Testis (tissue), 3 donors: Measurements from ENCODE around the gene ADGRD1. TPM values are rescaled to one million over a fixed set of nuclear protein-coding genes. Genes with fewer than 3 reads are reported as not detected.

Experiments
- DNase-seq: peaks from one replicate; pipeline ENCODE4 v3.0.0-alpha.2; 2019
- H3K27ac ChIP-seq, 2 donors: fragments of 200-600 bp; sonication (generic); one replicate each; pipeline ENCODE4 v1.5.1; 2019
- H3K27me3 ChIP-seq: fragments of 200-600 bp; sonication (generic); one replicate; pipeline ENCODE4 v1.5.1; 2019
- H3K36me3 ChIP-seq: fragments of 200-600 bp; sonication (generic); one replicate; pipeline ENCODE4 v1.5.1; 2017; ENCODE audit warnings: low read depth; ENCODE audit errors: missing control alignments
- H3K4me1 ChIP-seq: fragments of 200-600 bp; sonication (generic); one replicate; pipeline ENCODE4 v1.5.1; 2019
- H3K4me3 ChIP-seq, 2 donors: fragments of 200-600 bp; sonication (generic); one replicate each; pipeline ENCODE4 v1.5.1; 2017 to 2019
- H3K9me3 ChIP-seq: fragments of 200-600 bp; sonication (generic); one replicate; pipeline ENCODE4 v1.5.1; 2017
- POLR2A ChIP-seq: fragments of 450-650 bp; IDR thresholded peaks from one replicate; pipeline ENCODE4 v1.6.1; 2017; ENCODE audit warnings: antibody characterized with exemption, mild to moderate bottlenecking, moderate library complexity
- WGBS, 2 donors: methylation state at CpG; one replicate each; pipeline ENCODE4 v1.1.5; 2018; 5-methylcytosine and 5-hydroxymethylcytosine counted together
- intact Hi-C: fragments of 100-400 bp; cut with DNase I; formaldehyde crosslinking; loops from one replicate; pipeline ENCODE4 v1.15.1; 2023; ENCODE audit warnings: low total_unique reads
- polyA plus RNA-seq: library from polyadenylated mRNA; stranded (reverse); fragments of 350-450 nt; fragmentation: Illumina TruSeq; extraction: RNeasy Lipid Tissue Mini Kit (QIAGEN cat#74804); gene quantifications from one replicate; pipeline ENCODE4 v1.2.3, GENCODE V29; 2014; ENCODE audit warnings: low read depth, low replicate concordance; ENCODE audit not compliant: insufficient read depth
- total RNA-seq, 2 donors: library from RNA; depleted of rRNA; stranded (reverse); fragments of >200 nt; gene quantifications; one replicate each; pipeline ENCODE4 v1.2.3, GENCODE V29; 2016
- TF ChIP-seq, protein P1 (sequence below), 3 experiments: fragments of 450-650 bp in 2 of 3; fragments of 200-600 bp in 1 of 3; sonication (generic) in 1 of 3; IDR thresholded peaks; one replicate each; pipeline ENCODE4 v1.5.1; 2016 to 2019; ENCODE audit warnings: antibody characterized with exemption in 3 of 3, mild to moderate bottlenecking in 2 of 3, moderate library complexity in 1 of 3

Gene ADGRD1
- total and polyA plus RNA-seq, 3 donors from 2014 or later = 27.2 to 43.2 (median 42.8) TPM

DNA sequence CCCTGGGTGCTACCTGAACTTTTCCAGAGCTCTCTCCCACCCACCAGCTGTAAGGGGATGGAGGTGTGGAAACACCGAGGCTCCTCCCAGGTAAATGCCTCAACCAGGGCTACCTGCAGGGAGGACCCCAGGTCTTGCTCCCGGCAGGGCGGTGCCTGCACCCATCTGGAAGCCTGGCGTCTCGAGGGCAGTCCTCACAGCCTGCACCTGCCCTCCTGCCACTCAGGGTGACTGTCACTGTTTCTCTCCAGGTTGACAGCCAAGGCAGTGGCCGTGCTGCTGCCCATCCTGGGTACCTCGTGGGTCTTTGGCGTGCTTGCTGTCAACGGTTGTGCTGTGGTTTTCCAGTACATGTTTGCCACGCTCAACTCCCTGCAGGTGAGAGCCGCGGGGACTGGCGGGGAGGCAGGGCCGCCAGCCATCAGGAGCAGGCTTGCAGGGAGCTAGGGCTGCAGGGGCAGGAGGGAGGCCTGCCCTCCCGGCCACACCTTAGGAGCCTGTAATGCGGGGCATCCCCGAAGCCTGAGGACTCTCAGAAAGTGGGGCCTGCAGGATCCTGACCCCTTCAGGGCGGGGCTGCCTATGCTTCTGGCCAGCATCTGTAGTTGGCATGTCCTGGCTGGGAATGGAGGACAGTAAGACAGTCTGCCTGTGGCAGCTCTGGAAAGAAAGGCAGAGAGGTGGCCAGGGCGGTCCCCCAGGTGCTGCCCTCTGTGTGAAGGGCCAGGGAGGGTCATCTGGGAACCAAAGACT is 182.3 kb downstream of the ADGRD1 start:
- H3K4me3 ChIP-seq = no peak overlapping the region
- no peaks in the 10 kb centered on the region for H3K27me3 ChIP-seq
- TF ChIP-seq, protein P1, sequence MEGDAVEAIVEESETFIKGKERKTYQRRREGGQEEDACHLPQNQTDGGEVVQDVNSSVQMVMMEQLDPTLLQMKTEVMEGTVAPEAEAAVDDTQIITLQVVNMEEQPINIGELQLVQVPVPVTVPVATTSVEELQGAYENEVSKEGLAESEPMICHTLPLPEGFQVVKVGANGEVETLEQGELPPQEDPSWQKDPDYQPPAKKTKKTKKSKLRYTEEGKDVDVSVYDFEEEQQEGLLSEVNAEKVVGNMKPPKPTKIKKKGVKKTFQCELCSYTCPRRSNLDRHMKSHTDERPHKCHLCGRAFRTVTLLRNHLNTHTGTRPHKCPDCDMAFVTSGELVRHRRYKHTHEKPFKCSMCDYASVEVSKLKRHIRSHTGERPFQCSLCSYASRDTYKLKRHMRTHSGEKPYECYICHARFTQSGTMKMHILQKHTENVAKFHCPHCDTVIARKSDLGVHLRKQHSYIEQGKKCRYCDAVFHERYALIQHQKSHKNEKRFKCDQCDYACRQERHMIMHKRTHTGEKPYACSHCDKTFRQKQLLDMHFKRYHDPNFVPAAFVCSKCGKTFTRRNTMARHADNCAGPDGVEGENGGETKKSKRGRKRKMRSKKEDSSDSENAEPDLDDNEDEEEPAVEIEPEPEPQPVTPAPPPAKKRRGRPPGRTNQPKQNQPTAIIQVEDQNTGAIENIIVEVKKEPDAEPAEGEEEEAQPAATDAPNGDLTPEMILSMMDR (IDR thresholded peaks at IDR 0.05) = no peak
- no peak for TF ChIP-seq POLR2A
- 79 to 92% methylated on average over 7 to 19 of the region's 19 CpGs for WGBS, 2 donors
- no peaks in the 10 kb centered on the region for H3K36me3 ChIP-seq
- DNase-seq = no peak
- H3K9me3 ChIP-seq = no peaks in the 10 kb centered on the region
- no peak overlapping the region for H3K27ac ChIP-seq
- intact Hi-C loops = no loop called here
- H3K4me1 ChIP-seq = peaks cover 6% of the 10 kb centered on the region

DNA sequence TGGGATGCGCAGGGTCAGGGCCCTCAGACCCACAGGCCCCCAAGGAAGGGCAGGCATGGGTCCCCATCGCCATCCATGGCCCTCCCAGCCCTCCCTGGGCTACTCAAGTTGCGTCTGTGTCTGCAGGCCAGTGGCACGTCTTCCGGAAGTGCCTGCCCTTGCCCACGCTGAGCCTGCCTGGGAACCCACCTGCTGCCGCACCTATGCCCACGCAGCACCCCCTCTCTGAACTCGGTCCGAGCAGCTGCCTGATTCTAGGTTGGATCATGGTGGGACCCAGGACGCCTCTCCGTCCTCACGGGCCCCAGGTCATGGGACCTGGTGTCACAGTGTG is 182.8 kb downstream of the ADGRD1 start:
- no peaks in the 10 kb centered on the region for H3K27me3 ChIP-seq
- intact Hi-C loops = no loop called here
- H3K4me1 ChIP-seq = peaks cover 6% of the 10 kb centered on the region
- no peak for TF ChIP-seq POLR2A
- TF ChIP-seq, protein P1 (IDR thresholded peaks at IDR 0.05) = no peak
- no peak overlapping the region for H3K4me3 ChIP-seq
- peak; percentile 12 for DNase-seq
- no peaks in the 10 kb centered on the region for H3K36me3 ChIP-seq
- WGBS, 2 donors = 92 to 97% methylated on average over 5 to 13 of the region's 13 CpGs
- H3K9me3 ChIP-seq = no peaks in the 10 kb centered on the region
- H3K27ac ChIP-seq = no peak overlapping the region

DNA sequence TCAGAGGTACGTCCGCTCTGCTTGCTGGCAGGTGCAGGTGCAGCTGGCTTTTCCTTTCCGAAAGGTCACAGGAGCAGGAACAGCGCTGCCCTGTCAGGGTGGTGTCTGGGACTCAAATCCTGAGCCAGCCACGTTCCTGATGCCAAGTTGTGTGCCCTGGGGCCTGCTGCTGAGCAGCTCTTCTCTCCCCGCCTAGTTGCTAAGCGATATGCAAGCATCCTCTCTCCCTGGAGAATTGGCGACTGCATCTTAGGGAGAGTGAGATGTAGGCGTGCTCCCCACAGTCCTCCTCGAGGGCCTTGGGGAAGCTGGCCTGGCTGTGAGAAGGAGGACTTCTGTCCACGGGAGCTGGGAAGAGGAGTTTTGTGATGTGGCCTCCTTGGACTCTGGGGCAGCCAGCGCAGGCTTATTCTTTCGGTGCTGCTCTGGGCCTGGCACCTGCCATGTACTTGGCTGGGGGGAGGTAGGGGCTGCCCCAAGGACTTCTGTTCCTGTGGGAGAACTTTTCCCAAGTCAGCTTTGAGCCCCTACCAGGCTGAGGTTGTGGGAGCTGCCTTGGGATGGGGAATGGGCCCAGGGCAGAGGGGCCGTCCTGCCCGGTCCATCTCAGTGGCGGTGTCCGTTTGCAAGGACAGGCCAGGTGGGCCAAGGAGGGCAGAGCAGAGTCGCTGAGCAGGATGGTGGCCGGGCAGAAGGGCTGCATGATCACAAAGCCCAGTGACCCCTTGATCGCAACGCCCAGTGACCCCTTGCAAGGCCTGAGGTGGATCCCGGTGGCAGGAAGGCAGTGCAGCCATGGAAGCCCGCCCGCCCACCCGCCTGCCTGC is 183.5 kb downstream of the ADGRD1 start:
- DNase-seq = no peak
- WGBS, 2 donors = 76 to 81% methylated on average over 20 to 25 of the region's 25 CpGs
- Histone ChIP-seq H3K9me3 (no peaks in the 10 kb centered on the region), H3K4me3 (no peak overlapping the region), H3K4me1 (peaks cover 1% of the 10 kb centered on the region), H3K27me3 (no peaks in the 10 kb centered on the region), H3K36me3 (no peaks in the 10 kb centered on the region), H3K27ac (no peak overlapping the region)
- intact Hi-C loops = no loop called here
- TF ChIP-seq, protein P1 (IDR thresholded peaks at IDR 0.05) = no peak
- no peak for TF ChIP-seq POLR2A

DNA sequence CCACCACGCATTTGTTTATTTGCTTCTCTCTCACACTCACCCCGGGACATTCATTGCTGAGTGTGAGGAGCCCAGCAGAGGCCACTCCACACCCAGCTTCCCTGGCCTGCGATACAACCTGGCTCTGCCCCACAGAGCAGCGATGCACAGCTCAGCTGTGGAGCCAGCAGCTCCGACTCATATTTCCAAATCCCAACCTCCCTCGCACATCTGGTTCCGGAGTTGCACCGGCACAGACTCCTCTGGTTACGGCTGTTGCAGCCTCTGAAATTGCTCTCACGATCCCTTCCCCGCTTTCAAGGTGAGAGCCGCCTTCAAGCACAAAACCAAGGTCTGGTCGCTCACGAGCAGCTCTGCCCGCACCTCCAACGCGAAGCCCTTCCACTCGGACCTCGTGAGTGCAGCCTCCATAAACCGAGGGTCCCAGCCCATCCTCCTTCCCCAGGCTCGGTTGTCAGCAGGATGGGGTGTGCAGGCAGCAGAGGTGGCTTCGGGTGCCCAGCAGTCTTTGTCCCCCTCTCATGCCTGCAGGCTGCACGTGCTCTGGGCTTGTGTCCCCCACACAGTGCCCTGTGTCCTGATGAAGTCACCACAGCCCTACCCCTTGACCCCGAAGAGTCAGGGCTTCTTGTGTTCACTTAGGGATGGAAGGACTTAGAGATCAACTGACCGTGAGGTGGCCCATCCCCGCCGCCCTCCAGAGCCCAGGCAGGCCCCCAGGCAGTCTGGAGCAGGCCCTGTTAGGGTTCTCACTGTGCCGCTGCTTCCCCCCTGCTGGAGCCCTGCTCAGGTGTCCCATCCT is 184.3 kb downstream of the ADGRD1 start:
- Histone ChIP-seq H3K9me3 (no peaks in the 10 kb centered on the region), H3K27me3 (no peaks in the 10 kb centered on the region), H3K36me3 (no peaks in the 10 kb centered on the region), H3K27ac (no peak overlapping the region), H3K4me3 (no peak overlapping the region), H3K4me1 (no peaks in the 10 kb centered on the region)
- TF ChIP-seq, protein P1 (IDR thresholded peaks at IDR 0.05) = no peak
- no peak for TF ChIP-seq POLR2A
- intact Hi-C loops = no loop called here
- peak; percentile 71 for DNase-seq
- 48 to 65% methylated on average over 14 to 28 of the region's 28 CpGs for WGBS, 2 donors
